ENCODE measurements around the gene DTD1. TPM values are rescaled to one million over a fixed set of nuclear protein-coding genes. Genes with fewer than 3 reads are reported as not detected.

Gene DTD1
- total RNA-seq, 4 donors from 2014 or later, result 27.3 to 54.0 (median 35.2) TPM

DNA sequence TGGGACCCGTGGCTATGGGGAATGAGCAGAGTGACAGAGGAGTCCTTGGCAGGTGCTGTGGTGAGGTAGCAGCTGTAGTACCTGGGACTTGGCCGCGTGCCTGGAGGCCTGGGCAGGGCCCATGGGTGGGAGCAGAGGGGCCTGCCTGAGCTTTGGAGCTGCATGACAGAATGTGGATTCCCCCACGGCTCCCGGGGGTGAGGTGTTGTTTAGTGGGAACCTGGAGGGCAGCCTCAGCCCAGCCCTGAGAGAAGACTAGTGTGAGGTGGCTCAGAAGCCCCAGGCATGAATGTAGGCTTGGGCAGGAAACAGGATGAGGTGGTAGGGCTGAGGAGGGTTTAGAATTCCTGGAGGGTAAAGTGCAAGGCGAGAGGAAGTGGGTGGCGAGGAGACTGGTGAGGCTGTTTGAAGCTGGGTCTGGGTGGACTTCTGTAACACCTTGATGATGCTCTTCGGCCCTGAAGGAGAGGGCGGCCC is 139.2 kb downstream of the DTD1 start:
- 77 to 88% methylated on average over 6 to 9 of the region's 9 CpGs for WGBS, 2 donors
- intact Hi-C loops (cut with DNase I), result no loop called here
- no peaks in the 10 kb centered on the region for H3K36me3 ChIP-seq
- H3K27me3 ChIP-seq, result no peaks in the 10 kb centered on the region
- no peak for DNase-seq
- H3K9me3 ChIP-seq, result no peaks in the 10 kb centered on the region
- H3K27ac ChIP-seq, result no peak overlapping the region
- H3K4me3 ChIP-seq, result no peak overlapping the region
- TF ChIP-seq POLR2A (IDR thresholded peaks at IDR 0.05), result no peak
- TF ChIP-seq, protein P1, sequence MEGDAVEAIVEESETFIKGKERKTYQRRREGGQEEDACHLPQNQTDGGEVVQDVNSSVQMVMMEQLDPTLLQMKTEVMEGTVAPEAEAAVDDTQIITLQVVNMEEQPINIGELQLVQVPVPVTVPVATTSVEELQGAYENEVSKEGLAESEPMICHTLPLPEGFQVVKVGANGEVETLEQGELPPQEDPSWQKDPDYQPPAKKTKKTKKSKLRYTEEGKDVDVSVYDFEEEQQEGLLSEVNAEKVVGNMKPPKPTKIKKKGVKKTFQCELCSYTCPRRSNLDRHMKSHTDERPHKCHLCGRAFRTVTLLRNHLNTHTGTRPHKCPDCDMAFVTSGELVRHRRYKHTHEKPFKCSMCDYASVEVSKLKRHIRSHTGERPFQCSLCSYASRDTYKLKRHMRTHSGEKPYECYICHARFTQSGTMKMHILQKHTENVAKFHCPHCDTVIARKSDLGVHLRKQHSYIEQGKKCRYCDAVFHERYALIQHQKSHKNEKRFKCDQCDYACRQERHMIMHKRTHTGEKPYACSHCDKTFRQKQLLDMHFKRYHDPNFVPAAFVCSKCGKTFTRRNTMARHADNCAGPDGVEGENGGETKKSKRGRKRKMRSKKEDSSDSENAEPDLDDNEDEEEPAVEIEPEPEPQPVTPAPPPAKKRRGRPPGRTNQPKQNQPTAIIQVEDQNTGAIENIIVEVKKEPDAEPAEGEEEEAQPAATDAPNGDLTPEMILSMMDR (IDR thresholded peaks at IDR 0.05), result no peak
- H3K4me1 ChIP-seq, result peaks cover 0 to 18% (median 0%) of the 10 kb centered on the region in 3 donors

DNA sequence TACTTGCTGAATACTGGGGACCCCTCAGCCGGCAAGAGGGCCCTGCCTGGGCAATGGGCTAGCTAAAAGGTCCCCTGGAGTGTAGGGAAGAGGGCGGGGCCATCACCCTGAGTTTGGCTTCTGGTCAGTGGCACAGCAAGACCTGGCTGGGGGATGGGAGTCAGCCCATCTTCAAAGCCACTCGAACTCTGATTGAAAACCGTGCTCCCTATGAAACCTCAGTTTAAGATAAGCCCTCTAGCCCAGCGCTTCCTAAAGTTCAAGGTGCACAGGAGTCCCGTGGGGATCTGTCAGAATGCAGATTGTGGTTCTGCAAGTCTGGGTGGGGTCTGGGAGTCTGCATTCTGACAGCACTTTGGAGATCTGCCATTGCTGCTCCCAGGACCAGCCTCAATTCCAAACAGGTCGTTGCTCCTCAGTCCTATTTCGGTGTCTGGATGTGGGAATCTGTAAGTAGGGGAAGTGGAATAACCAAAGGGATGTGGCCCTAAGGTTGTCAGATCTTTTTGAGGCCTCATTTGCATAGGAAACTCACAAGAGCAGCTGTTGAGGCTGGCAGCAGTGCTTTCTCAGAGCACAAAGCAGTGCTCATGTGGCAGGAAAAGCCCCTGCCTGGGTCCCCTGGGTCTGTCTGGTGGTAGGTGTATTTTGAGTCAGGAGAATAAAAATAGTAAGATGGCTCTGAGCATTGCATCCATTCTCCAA is 140.5 kb downstream of the DTD1 start:
- no peak overlapping the region for H3K4me3 ChIP-seq
- TF ChIP-seq POLR2A (IDR thresholded peaks at IDR 0.05), result no peak
- TF ChIP-seq, protein P1 (IDR thresholded peaks at IDR 0.05), result no peak
- peaks cover 0 to 18% (median 0%) of the 10 kb centered on the region in 3 donors for H3K4me1 ChIP-seq
- intact Hi-C loops (cut with DNase I), result loop anchor here (2.0 kb wide), 1 partner anchor 20 kb away; no protein-coding TSS in a partner anchor
- H3K27me3 ChIP-seq, result no peaks in the 10 kb centered on the region
- H3K27ac ChIP-seq, result no peak overlapping the region
- no peaks in the 10 kb centered on the region for H3K36me3 ChIP-seq
- no peaks in the 10 kb centered on the region for H3K9me3 ChIP-seq
- DNase-seq, result no peak
- WGBS, 2 donors, result 70% methylated on average over 7 of the region's 8 CpGs; no CpG with 5 or more reads in 1 of the 2 donors

DNA sequence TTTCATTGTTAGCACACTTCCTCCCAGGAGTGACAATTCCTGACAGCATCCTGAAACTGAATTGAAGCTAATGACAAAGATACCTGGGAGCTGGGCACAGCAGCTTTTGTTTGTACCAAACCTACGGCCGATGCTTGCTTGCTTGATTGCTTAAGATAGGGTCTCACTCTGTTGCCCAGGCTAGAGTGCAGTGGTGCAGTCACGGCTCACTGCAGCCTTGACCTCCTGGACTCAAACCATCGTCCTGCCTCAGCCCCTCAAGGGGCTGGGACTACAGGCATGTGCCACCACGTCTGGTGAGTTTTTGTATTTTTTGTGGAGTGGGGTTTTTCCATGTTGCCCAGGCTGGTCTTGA is 141.0 kb downstream of the DTD1 start:
- H3K36me3 ChIP-seq, result no peaks in the 10 kb centered on the region
- H3K4me3 ChIP-seq, result no peak overlapping the region
- intact Hi-C loops (cut with DNase I), result loop anchor here (2.0 kb wide), 1 partner anchor 20 kb away; no protein-coding TSS in a partner anchor
- TF ChIP-seq, protein P1 (IDR thresholded peaks at IDR 0.05), result no peak
- TF ChIP-seq POLR2A (IDR thresholded peaks at IDR 0.05), result no peak
- H3K9me3 ChIP-seq, result no peaks in the 10 kb centered on the region
- H3K27me3 ChIP-seq, result no peaks in the 10 kb centered on the region
- no peak for DNase-seq
- H3K4me1 ChIP-seq, result peaks cover 0 to 18% (median 0%) of the 10 kb centered on the region in 3 donors
- no peak overlapping the region for H3K27ac ChIP-seq
- WGBS, 2 donors, result 70 to 100% methylated on average over 1 to 5 of the region's 5 CpGs

DNA sequence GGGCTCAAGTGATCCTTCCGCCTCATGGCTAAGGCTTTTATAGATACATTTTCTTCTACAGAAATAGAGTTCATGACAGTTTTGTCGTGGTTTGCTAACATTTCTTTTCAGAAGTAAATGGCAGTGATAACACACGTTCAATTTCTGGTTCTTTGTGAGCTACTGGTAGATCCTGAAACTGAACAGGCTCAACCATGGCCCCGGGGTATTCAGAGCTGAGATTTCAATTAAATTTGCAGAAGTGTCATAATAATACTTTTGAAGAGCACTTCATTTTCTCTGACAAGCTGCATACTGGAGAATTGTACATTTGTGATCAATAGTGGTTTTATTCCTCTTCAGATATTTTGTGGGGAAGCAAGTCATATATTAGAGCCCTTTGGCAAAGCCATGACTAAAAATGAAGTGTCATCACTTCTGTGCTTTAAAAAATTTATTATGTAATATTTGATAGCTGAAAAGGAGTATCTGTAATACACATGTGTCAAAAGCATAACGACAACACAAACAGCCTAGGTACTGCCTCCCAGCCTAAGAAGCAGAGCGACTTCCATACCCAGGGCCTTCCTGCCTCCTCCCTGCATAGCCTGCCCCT is 141.5 kb downstream of the DTD1 start:
- Histone ChIP-seq H3K4me1 (peaks cover 0 to 18% (median 0%) of the 10 kb centered on the region in 3 donors), H3K9me3 (no peaks in the 10 kb centered on the region), H3K27me3 (no peaks in the 10 kb centered on the region), H3K27ac (no peak overlapping the region), H3K36me3 (no peaks in the 10 kb centered on the region), H3K4me3 (no peak overlapping the region)
- no peak for TF ChIP-seq POLR2A (IDR thresholded peaks at IDR 0.05)
- TF ChIP-seq, protein P1 (IDR thresholded peaks at IDR 0.05), result no peak
- WGBS, 2 donors, result 72 to 79% methylated on average over 6 of the region's 6 CpGs
- DNase-seq, result no peak
- intact Hi-C loops (cut with DNase I), result loop anchor here (2.0 kb wide), 1 partner anchor 19 kb away; no protein-coding TSS in a partner anchor

DNA sequence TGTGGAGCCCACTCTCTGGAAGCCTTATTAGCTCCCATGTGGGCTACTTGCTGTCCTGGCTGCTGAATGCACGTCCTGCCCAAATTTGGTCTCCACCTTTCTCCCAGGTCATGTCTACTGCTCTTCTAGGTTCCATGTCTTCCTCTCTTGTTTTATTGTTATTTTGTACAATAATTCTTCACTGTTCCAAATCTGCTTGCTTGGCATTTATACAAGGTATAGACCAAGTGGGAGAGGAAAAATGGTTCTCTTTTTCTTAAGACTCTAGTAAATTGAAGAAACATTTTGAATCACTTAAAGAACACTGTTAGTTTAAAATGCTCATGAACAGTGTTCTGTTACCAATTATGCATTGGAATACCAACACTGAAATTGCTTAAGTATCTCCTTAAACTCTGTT is 144.1 kb downstream of the DTD1 start:
- no peaks in the 10 kb centered on the region for H3K27me3 ChIP-seq
- no peak for DNase-seq
- no peak overlapping the region for H3K27ac ChIP-seq
- H3K4me1 ChIP-seq, result peaks cover 0 to 18% (median 0%) of the 10 kb centered on the region in 3 donors
- H3K36me3 ChIP-seq, result no peaks in the 10 kb centered on the region
- intact Hi-C loops (cut with DNase I), result no loop called here
- TF ChIP-seq, protein P1 (IDR thresholded peaks at IDR 0.05), result no peak
- TF ChIP-seq POLR2A (IDR thresholded peaks at IDR 0.05), result no peak
- H3K4me3 ChIP-seq, result no peak overlapping the region
- 78 to 93% methylated on average over 1 of the region's 1 CpG for WGBS, 2 donors
- no peaks in the 10 kb centered on the region for H3K9me3 ChIP-seq

Data from esophagus squamous epithelium (tissue), 5 donors.